Measurements from ENCODE around the gene MCU.

DNA sequence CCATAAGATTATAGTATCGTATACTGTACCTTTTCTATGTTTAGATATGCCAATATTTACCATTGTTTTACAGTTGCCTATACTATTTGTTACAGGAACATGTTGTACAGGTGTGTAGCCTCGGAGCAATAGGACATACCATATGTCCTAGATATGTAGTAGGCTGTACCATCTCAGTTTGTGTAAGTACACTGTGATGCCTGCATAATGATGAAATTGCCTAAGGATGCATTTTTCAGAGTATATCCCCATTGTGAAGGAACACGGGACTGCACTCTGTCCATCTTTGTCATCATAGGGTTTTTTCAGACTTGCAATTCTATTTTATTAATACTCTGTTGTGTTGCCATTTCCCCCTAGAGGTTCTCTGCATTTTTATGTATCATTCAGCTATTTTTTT lies 50.1 kb downstream of the MCU start:
- TF ChIP-seq POLR2A (IDR thresholded peaks at IDR 0.05) (no peak), CTCF (IDR thresholded peaks at IDR 0.05) (no peak), EP300 (IDR thresholded peaks at IDR 0.05; ENCODE audit: low read depth) (no peak), POLR2AphosphoS5 (IDR thresholded peaks at IDR 0.05) (no peak)
